OCI-LY1 (cell line): ENCODE data around the gene BCL2.

ENCODE experiments used
- H2AFZ ChIP-seq: fragments of 200-600 bp; sonication (generic), shearing (Covaris generic); 2 replicates; pipeline ENCODE4 v1.6.0; 2014; ENCODE audit warnings: antibody characterized with exemption, mild to moderate bottlenecking, low read length
- H3F3A ChIP-seq: fragments of 200-600 bp; sonication (generic), shearing (Covaris generic); 2 replicates; pipeline ENCODE4 v1.6.0; 2014; ENCODE audit warnings: mild to moderate bottlenecking, antibody characterized with exemption, low read length, moderate library complexity; ENCODE audit not compliant: insufficient read depth
- H3K27ac ChIP-seq: fragments of 200-600 bp; sonication (generic); 2 replicates; pipeline ENCODE4 v1.5.1; 2014; ENCODE audit warnings: low read length, mixed run types, mild to moderate bottlenecking, low read depth; ENCODE audit not compliant: poor library complexity, severe bottlenecking
- H3K27me3 ChIP-seq: fragments of 200-600 bp; sonication (generic); 2 replicates; pipeline ENCODE4 v1.6.0; 2014; ENCODE audit warnings: antibody characterized with exemption, mild to moderate bottlenecking, low read length, moderate library complexity; ENCODE audit not compliant: insufficient read depth
- H3K36me3 ChIP-seq: fragments of 200-600 bp; sonication (generic); 2 replicates; pipeline ENCODE4 v1.6.1; 2014; ENCODE audit warnings: mild to moderate bottlenecking, antibody characterized with exemption, low read length, moderate library complexity, mixed read lengths; ENCODE audit not compliant: insufficient read depth
- H3K4me1 ChIP-seq: fragments of 200-600 bp; sonication (generic); 2 replicates; pipeline ENCODE4 v1.5.1; 2014; ENCODE audit warnings: mild to moderate bottlenecking, low read length, moderate library complexity; ENCODE audit not compliant: insufficient read depth, severe bottlenecking
- H3K4me2 ChIP-seq: fragments of 200-600 bp; sonication (generic), shearing (Covaris generic); 2 replicates; pipeline ENCODE4 v1.6.1; 2014; ENCODE audit warnings: low read length
- H3K4me3 ChIP-seq: fragments of 200-600 bp; sonication (generic); 2 replicates; pipeline ENCODE4 v1.5.1; 2014; ENCODE audit warnings: low read length, low read depth, mild to moderate bottlenecking, mixed read lengths; ENCODE audit not compliant: poor library complexity, severe bottlenecking
- H3K79me2 ChIP-seq: fragments of 200-600 bp; shearing (Covaris generic); 2 replicates; pipeline ENCODE4 v1.6.1; 2016; ENCODE audit warnings: mixed run types, low read length, mixed read lengths; ENCODE audit not compliant: insufficient read depth
- H3K9ac ChIP-seq: fragments of 200-600 bp; sonication (generic), shearing (Covaris generic); 2 replicates; pipeline ENCODE4 v1.6.1; 2014; ENCODE audit warnings: mild to moderate bottlenecking, low read length, mixed read lengths
- H3K9me2 ChIP-seq: fragments of 200-600 bp; sonication (generic), shearing (Covaris generic); 2 replicates; pipeline ENCODE4 v1.6.1; 2014; ENCODE audit warnings: low read depth, mild to moderate bottlenecking, low read length, mixed read lengths
- H3K9me3 ChIP-seq: fragments of 200-600 bp; shearing (Covaris generic); 2 replicates; pipeline ENCODE4 v1.6.1; 2014; ENCODE audit warnings: low read length, mixed read lengths
- H4K20me1 ChIP-seq: fragments of 200-600 bp; sonication (generic), shearing (Covaris generic); 2 replicates; pipeline ENCODE4 v1.6.0; 2016; ENCODE audit warnings: mild to moderate bottlenecking, low read length; ENCODE audit not compliant: insufficient read depth
- CTCF ChIP-seq: fragments of 200-600 bp; sonication (generic), shearing (Covaris generic); IDR thresholded peaks from 2 replicates; pipeline ENCODE4 v1.5.1; 2017; ENCODE audit warnings: mild to moderate bottlenecking, antibody characterized with exemption, low read length, moderate library complexity, mixed read lengths
- EZH2 ChIP-seq: fragments of 200-600 bp; sonication (generic), shearing (Covaris generic); IDR thresholded peaks from 2 replicates; pipeline ENCODE4 v1.8.0; 2017; ENCODE audit warnings: borderline replicate concordance, mixed run types, mild to moderate bottlenecking, antibody characterized with exemption, low read length, moderate library complexity, mixed read lengths

The BCL2 gene

GRCh38 chr18:63224630-63225029, 94.9 kb downstream of the BCL2 start:
- Histone ChIP-seq H3K27ac (no peak overlapping the region), H3K4me2 (no peak overlapping the region), H4K20me1 (no peaks in the 10 kb centered on the region), H3K9ac (no peak overlapping the region), H3K9me2 (no peaks in the 10 kb centered on the region), H3K36me3 (peaks cover 52% of the 10 kb centered on the region), H3K4me3 (no peak overlapping the region), H3F3A (no peaks in the 10 kb centered on the region), H2AFZ (no peak overlapping the region), H3K27me3 (no peaks in the 10 kb centered on the region), H3K79me2 (peaks cover 37% of the 10 kb centered on the region), H3K4me1 (no peaks in the 10 kb centered on the region), H3K9me3 (no peaks in the 10 kb centered on the region)
- no peak for TF ChIP-seq CTCF
- TF ChIP-seq EZH2, result no peak

- no peak overlapping the region for H3K4me3 ChIP-seq
- H3K9me3 ChIP-seq, result no peaks in the 10 kb centered on the region
- H3K4me2 ChIP-seq, result no peak overlapping the region
- no peak overlapping the region for H3K27ac ChIP-seq
- no peaks in the 10 kb centered on the region for H3K27me3 ChIP-seq
- no peaks in the 10 kb centered on the region for H3K9me2 ChIP-seq
- no peak overlapping the region for H3K9ac ChIP-seq
- TF ChIP-seq EZH2, result no peak
- TF ChIP-seq CTCF, result no peak
- H2AFZ ChIP-seq, result no peak overlapping the region
- H3K36me3 ChIP-seq, result peaks cover 47% of the 10 kb centered on the region
- H3K79me2 ChIP-seq, result peaks cover 37% of the 10 kb centered on the region
- no peaks in the 10 kb centered on the region for H4K20me1 ChIP-seq
- no peaks in the 10 kb centered on the region for H3F3A ChIP-seq
- H3K4me1 ChIP-seq, result no peaks in the 10 kb centered on the region
Measured at GRCh38 chr18:63223837-63224236, 95.7 kb downstream of the BCL2 start.

- no peaks in the 10 kb centered on the region for H3K9me2 ChIP-seq
- H3K27me3 ChIP-seq, result no peaks in the 10 kb centered on the region
- no peaks in the 10 kb centered on the region for H3F3A ChIP-seq
- no peak overlapping the region for H3K4me2 ChIP-seq
- no peaks in the 10 kb centered on the region for H3K9me3 ChIP-seq
- peaks cover 48% of the 10 kb centered on the region for H3K79me2 ChIP-seq
- H3K27ac ChIP-seq, result no peak overlapping the region
- peaks cover 13% of the 10 kb centered on the region for H3K4me1 ChIP-seq
- H3K4me3 ChIP-seq, result no peak overlapping the region
- no peak overlapping the region for H3K9ac ChIP-seq
- TF ChIP-seq EZH2 (no peak), CTCF (no peak)
- H4K20me1 ChIP-seq, result no peaks in the 10 kb centered on the region
- peaks cover 49% of the 10 kb centered on the region for H3K36me3 ChIP-seq
- no peak overlapping the region for H2AFZ ChIP-seq
Measured at GRCh38 chr18:63220903-63221302, 98.7 kb downstream of the BCL2 start.
